Measurements from ENCODE around the gene PSMA6.
"Not testable (repeated sequence)": the region's sequence is repeated elsewhere in the genome, so short reads cannot be mapped to it uniquely, and the experiment has no call there.

Gene PSMA6

DNA sequence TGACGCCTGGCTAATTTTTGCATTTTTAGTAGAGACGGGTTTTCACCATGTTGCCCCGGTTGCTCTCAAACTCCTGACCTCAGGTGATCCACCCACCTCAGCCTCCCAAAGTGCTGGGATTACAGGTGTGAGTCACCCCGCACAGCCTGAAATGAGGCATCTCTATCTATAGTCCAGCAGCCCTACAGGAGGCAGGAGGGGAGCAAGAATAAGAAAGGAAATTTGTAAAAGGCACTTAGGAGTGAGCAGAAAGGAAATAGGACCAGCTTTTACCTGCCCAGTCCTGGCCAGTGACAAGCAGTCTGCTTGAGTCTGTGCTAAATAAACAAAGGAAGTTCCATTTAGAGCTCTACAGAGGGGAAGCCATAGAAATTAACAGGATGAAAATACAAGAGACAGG is 15.0 kb upstream of the PSMA6 start:
- DNase-seq: no peak
- in situ Hi-C loops (cut with MboI; ENCODE audit: low pct_unique_long_range_greater_than_20kb, low sequenced_read_pairs): no loop called here

DNA sequence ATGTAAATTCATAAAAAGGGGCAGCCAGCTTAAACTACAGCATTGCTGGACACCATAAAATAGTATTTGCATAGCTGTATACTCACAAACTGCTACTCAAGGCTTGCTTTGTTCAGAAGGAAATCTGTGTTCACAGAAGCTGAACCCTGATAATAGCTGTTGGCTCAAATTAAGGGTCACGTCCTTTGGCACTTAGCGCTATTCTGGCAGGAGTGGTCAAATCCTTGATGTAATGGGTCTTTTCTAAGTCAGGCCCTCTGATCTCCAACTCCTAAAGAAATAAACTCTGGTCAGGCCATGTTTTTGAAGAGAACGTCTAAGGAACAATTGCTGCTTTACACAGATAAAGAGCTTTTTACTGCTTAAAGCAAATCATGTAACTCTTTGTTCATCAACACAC is 12.8 kb upstream of the PSMA6 start:
- in situ Hi-C loops (cut with MboI; ENCODE audit: low pct_unique_long_range_greater_than_20kb, low sequenced_read_pairs): no loop called here

DNA sequence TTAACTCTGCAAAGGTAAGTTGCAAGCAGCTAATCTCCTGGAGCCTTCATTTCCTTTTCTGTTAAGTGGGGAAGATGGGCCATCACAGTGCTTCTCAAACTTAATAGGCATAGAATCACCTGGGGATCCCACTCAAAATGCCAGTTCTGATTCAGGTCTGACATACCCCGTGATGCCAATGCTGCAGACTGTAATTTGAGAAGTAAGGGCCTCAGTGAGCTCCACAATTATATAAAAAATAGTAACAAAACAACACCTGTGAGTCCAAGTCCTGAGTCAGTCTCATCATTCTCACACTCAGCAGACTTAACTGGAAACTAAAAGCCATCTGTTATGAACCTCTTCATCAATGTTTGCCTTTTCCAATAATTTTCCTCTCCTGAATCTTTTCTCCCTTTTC is 10.8 kb upstream of the PSMA6 start:
- no peak for DNase-seq
- in situ Hi-C loops (cut with MboI; ENCODE audit: low pct_unique_long_range_greater_than_20kb, low sequenced_read_pairs): no loop called here

More for the DNA sequence above, 12.8 kb upstream of the PSMA6 start:
- no peak for DNase-seq

DNA sequence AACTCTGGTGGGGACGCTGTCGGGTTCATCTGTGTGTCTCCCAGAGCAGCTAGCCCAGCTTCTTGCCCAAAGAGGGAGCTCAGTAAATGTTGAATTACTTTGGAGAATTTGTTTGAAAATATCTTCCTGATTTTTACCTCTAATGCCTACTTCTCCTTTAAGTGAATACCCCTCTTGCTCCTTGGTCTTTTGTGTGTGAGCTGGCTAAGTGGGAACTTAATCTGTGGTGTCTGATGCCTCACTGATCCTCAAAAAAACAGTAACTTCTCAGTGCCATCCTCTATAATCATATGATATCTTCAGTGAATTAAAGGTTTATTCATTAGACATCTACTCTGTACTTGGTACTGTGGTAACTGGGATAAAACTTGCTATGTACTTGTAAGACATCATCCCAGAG is 7.7 kb upstream of the PSMA6 start:
- in situ Hi-C loops (cut with MboI; ENCODE audit: low pct_unique_long_range_greater_than_20kb, low sequenced_read_pairs): no loop called here
- peak; percentile 20 for DNase-seq

DNA sequence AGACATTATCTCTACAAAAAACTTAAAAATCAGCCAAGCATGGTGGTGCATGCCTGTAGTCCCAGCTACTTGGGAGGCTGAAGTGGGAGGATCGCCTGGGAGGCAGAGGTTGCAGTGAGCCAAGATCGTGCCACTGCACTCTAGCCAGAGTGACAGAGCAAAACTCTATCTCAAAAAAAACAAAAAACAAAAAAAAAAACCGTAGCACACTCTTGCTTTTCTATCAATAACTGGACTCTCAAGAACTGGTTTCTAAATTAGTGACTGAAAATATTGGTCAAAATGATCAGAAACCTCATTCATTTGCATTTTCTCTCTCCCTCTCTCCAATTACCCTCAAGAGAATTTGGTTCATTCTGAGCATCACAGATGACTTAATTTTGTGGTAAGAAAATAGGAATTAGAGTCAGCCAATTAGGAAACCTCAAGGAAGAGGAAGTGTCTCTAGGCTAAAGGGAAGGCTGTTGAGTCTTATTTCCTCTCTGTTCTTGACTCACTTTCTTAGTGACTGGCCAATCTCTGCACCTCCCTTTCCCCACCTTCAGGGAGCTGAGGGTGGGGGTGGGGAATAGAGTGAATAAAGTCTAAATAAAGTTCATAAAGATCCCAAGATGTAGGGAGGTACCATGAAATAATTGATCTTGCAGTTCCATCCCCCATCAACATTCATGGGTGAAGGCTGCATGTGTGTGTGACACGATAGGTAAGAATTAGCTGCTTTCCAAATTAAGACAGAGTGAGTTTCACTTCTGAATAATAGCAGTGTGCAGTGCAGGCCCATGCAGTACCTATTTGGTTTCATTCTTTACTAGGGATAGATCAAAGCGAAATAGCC is 6.8 kb upstream of the PSMA6 start:
- DNase-seq: peak; percentile 84

DNA sequence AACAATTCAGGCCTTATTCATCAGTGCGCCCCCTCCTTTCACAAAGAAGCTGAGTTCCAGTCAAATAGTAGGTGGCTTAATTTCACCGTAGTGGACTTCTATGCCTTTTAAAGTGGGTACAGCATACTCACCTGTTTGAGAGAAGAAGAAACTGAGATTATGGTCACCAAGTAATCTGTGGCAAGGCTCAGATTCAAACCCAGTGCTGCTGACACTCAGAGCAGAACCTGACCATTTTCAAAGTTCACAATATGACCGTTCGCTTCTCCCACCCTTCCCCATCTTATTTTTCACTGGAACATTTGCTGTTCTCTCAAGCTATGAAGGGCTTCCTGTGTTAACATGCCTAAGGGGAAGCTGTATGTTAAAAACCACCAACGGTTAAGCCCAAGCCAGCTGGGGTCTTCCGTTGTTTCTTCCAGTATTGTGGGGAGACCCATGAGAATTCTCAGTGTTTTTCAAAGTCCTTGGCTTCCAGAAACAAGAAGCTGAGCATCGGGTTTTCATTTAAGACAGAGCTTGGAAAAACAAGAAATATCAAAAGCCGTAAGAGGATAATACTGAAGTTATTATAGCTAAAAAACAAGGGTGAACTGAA is 6.1 kb upstream of the PSMA6 start:
- in situ Hi-C loops (cut with MboI; ENCODE audit: low pct_unique_long_range_greater_than_20kb, low sequenced_read_pairs): no loop called here
- DNase-seq: peak; percentile 79

More for the DNA sequence above, 6.8 kb upstream of the PSMA6 start:
- in situ Hi-C loops (cut with MboI; ENCODE audit: low pct_unique_long_range_greater_than_20kb, low sequenced_read_pairs): no loop called here

DNA sequence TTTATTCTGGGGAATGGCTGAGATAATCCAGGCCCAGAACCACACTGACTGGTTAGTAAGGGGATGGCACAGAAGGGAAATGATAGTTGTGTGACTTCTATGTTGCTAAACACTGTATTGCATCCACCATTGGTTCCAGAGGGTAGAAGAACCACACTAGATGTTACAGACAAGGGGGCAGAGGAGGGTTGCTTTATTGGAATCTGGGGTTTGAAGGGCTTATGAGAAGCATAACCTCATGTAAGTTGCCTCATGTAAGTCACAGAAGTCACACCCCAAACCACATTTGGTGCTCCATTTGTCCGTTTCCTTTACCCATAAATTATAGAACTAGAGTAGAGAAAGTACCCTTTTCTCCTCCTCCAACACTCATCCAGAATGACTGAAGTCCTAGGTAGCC is 5.5 kb upstream of the PSMA6 start:
- peak; percentile 71 for DNase-seq
- in situ Hi-C loops (cut with MboI; ENCODE audit: low pct_unique_long_range_greater_than_20kb, low sequenced_read_pairs): no loop called here

DNA sequence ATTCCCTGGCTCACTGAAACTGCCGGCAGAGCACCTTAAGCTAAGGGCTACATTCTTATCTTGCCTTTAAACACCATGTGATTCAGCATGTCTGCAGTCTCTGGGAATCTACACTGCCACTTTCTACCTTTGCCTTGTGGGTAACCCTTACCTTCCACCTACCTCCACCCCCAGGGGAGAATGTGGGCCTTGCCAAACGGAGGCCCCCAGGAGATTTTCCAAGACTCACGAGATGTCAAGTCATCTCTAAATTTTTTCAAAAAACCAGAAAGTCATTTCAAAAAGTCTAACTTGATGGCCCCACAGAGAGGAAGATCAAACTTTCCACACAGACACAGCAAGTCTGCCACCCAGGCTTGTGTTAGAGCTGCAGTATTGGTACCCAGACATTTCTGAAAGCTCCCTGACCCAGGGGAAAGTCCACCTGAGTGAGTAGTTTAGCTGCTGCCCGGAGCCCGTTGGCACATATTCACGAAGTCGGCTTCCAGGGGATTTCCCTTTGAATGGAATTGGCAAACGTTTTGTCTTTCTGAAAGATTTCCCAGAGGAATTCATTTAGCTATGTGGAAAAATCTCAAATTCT is 4.7 kb upstream of the PSMA6 start:
- in situ Hi-C loops (cut with MboI; ENCODE audit: low pct_unique_long_range_greater_than_20kb, low sequenced_read_pairs): no loop called here
- DNase-seq: no peak

DNA sequence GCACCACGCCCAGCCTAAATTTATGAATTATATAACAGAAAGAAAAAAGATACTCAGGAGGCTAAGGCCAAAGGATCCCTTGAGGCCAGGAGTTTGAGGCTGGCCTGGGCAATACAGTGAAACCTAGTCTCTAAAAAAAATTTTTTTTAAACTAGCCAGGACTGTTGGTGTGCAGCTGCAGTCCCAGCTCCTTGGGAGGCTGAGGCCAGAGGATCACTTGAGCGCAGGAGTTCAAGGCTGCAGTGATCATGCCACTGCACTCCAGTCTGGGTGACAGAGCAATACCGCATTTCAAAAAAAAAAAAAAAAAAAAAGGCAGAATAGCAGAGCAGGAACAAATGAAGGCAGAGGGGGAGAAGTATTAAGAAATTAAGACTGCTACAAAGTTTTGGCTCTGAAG is 2.6 kb upstream of the PSMA6 start:
- DNase-seq: no peak
- in situ Hi-C loops (cut with MboI; ENCODE audit: low pct_unique_long_range_greater_than_20kb, low sequenced_read_pairs): no loop called here

DNA sequence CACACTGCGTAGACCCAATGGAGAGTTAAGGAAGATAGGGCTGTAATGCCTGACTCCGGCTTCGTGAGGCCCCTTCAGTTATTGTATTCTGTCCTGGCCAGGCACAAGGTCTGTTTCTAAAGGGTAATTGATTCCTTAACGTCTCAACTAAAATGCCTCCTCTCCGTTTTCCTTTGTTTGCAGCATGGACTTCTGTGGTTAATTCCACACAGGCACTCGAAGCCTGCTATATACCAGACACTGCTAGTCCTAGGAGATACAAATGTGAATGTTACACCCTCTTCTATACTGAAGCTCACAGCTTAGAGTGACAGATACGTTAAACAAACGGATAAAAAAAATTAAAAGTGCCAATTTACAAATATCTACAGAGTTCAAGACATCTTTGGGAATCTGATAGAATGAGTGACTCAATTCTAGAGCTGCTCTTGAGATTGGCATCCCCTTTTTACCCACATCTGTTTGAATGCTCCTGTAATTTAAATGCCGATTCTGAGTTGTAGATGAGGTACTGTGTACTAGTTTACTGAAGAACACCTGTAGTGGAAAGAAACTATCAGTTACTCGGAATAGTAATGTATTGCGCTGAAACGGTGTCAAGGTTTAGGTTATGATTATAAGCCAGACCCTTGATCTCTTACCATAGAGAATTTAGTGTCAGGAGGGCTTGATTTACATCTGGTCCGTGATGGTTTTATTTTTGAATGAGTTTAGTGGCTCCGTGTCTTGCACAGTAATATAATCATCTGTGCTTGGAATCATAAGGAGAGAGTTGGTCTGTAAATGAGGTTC is 784 bp downstream of the PSMA6 start:
- in situ Hi-C loops (cut with MboI; ENCODE audit: low pct_unique_long_range_greater_than_20kb, low sequenced_read_pairs): no loop called here
- DNase-seq: no peak

DNA sequence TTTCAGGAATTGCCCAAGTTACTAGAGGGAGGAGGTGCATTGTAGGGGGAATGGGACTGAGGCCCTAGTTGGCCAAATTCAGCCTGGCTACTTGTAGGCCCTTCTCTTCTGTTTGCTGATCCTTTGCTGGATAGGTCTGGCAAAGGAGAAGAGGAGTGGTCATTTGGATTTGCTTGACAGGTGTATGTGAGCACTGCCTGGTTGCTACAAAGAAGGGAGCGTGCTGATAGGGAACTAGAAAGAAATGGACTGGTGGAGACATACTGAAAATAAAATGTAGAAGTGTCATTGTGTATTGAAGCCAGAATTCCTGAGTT is 3.6 kb downstream of the PSMA6 start:
- in situ Hi-C loops (cut with MboI; ENCODE audit: low pct_unique_long_range_greater_than_20kb, low sequenced_read_pairs): no loop called here
- DNase-seq: no peak

DNA sequence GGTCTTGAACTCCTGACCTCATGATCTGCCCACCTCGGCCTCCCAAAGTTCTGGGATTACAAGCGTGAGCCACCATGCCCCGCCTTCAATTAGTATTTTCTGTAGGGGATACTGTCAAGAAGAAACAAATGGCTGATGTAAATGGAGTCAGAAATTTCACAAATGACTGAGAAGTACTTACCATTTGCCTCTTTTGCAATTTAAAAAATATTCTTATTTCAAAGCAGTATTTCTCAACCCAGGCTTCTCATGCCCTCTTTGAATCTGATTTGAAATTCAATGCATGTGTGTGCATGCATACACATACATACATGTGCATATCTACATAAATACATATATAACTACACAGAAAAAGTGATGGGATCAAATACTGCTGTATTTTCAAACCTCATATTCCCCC is 4.4 kb downstream of the PSMA6 start:
- in situ Hi-C loops (cut with MboI; ENCODE audit: low pct_unique_long_range_greater_than_20kb, low sequenced_read_pairs): no loop called here

DNA sequence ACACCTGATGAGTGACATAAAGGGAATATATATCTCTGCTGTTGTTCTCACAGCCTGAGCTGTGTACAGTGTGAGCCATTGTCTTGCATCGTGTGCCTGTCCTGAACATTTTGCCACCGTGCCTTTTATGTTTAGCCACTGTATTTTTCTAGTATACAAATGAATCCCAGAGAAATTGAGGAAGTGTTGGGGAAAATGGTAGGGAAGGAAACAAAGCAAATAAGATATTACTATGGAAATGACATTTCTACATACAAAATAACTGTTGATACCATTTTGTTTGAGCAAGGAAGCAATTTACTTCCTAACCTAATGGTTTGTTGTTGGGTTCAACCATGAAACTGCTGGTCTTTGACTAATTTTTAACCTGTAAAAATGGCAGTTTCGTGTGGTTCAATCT is 5.5 kb downstream of the PSMA6 start:
- DNase-seq: no peak
- in situ Hi-C loops (cut with MboI; ENCODE audit: low pct_unique_long_range_greater_than_20kb, low sequenced_read_pairs): no loop called here

More for the DNA sequence above, 4.4 kb downstream of the PSMA6 start:
- DNase-seq: no peak

DNA sequence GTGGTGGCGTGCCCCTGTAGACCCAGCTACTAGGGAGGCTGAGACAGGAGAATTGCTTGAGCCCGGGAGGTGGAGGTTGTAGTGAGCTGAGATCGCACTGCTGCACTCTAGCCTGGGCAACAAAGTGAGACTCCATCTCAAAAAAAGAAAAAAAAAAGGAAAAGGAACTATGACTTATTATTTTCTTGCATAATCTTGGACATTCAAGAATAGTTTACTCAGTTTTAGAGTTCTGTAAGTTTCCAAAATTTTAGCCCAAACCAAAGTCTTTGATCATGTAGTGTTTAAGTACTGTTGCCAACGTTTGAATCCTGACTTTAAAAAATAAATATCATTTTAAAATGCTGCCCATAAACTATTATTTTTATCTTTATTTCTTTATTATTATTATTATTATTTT is 6.2 kb downstream of the PSMA6 start:
- in situ Hi-C loops (cut with MboI; ENCODE audit: low pct_unique_long_range_greater_than_20kb, low sequenced_read_pairs): no loop called here

DNA sequence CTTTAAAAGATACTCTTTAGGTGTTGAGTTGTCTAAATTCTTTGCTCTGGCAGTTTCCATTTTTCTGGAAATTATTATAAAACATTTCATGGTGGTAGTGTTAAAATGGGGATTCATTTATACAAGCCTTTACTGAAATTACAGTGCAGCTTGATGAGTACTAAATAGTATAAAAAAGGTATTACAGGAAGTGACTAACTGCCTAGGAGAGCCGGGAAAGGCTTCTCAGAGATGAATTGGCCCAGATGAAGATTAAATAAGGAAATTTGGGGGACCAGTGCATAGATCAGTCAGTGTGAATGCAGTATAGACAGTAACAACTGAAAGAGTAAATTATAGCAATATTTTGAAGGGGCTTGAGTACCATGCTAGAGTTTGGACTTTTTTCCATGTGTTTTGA is 7.5 kb downstream of the PSMA6 start:
- in situ Hi-C loops (cut with MboI; ENCODE audit: low pct_unique_long_range_greater_than_20kb, low sequenced_read_pairs): no loop called here
- no peak for DNase-seq

More for the DNA sequence above, 6.2 kb downstream of the PSMA6 start:
- DNase-seq: no peak

DNA sequence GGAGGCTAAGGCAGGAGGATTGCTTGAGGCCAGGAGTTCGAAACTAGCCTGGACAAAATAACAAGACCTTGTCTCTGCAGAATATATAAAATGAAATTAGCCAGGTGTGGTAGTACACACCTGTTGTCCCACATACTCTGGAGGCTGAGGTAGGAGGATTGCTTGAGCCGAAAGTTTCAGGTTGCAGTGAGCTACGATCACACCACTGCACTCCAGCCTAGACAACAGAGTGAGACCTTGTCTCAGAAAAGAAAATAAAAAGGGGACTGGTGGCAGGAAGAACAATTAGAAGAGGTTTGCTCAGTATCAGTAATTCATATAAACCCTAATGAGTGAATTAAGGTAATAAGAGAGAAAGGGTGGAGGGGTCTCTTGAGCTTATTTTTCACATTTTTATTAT is 8.0 kb downstream of the PSMA6 start:
- in situ Hi-C loops (cut with MboI; ENCODE audit: low pct_unique_long_range_greater_than_20kb, low sequenced_read_pairs): no loop called here
- DNase-seq: no peak

DNA sequence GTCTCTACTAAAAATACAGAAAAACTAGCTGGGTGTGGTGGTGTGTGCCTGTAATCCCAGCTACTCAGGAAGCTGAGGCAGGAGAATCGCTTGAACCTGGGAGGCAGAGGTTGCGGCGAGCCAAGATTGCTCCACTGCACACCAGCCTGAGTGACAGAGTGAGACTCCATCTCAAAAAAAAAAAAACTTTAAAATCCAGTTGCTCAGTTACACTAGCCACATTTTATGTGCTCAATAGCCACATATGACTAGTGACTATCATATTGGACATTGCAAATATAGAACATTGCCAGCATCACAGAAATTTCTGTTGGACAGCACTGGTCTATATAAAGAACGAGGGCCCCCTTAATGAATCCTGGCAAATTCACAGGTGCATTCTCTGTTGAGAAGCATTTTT is 9.2 kb downstream of the PSMA6 start:
- DNase-seq: not testable (repeated sequence)

DNA sequence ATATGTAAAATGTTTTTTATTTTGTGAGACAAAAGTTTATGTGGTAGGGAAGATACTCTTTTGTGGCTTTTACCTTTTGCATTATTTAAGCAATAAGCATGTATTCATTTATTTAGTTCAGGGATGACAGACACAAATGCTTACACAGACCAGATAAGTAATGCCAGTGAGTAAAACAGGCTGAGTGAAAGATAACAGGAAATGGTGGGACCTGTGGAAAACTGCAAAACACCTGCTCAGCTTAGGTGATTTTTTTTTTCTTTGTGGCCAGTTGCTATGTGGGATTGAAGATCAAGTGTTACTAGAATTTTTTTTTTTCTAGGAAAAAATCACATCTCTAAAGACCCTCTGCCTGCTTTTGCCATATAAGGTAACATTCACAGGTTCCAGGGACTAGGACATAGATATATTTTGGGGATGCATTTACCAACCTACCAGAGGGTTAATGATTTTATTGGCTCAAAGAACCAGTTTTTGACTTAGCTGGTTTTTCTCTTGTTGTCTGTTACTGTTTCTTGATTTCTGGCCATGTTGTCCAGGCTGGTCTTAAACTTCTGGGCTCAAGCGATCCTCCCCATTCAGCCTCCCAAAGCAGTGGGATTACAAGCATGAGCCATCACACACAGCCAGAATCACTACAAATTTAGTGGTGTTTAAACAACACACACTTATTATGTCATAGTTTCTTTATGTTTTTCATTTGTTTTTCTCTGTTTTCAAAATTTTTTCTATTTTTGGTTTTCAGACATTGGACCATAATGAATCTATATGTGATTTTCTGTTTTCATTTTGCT is 9.8 kb downstream of the PSMA6 start:
- DNase-seq: no peak
- in situ Hi-C loops (cut with MboI; ENCODE audit: low pct_unique_long_range_greater_than_20kb, low sequenced_read_pairs): no loop called here

More for the DNA sequence above, 9.2 kb downstream of the PSMA6 start:
- in situ Hi-C loops (cut with MboI; ENCODE audit: low pct_unique_long_range_greater_than_20kb, low sequenced_read_pairs): not testable (repeated sequence)

Data from KBM-7 (cell line).